ENCODE data around the gene WFDC10B. TPM values are rescaled to one million over a fixed set of nuclear protein-coding genes. Genes with fewer than 3 reads are reported as not detected.
"Not testable (repeated sequence)": the region's sequence is repeated elsewhere in the genome, so short reads cannot be mapped to it uniquely, and the experiment has no call there.

WFDC10B gene
- total and polyA plus RNA-seq, 12 donors, result not detected

DNA sequence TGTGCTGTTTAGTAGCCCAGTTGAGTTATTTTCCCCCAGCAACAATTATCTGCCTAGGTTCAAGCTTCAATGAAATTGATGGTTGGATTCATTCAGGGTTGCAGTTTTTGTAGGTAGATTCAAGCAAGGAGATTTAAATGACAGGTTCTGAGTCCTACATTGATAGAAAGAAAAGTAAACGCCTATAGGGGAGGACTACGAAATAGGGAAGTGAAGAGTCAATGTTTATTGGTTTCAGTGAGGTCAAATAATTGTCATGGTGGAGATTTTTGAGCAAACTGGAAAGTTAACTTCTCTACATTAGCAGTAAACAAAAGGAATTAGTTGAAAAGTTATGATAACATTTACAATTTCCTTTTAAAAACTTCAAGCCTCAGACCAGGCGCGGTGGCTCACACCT lies 3.7 kb downstream of the WFDC10B start:
- H3K27me3 ChIP-seq, result no peaks in the 10 kb centered on the region
- H3K27ac ChIP-seq, result no peak overlapping the region
- H3K36me3 ChIP-seq, result no peaks in the 10 kb centered on the region
- H3K9me3 ChIP-seq, result peaks cover 0 to 4% (median 0%) of the 10 kb centered on the region in 11 donors
- ATAC-seq (no peak), DNase-seq (no peak)
- H3K4me1 ChIP-seq, result no peaks in the 10 kb centered on the region
- intact Hi-C loops (cut with DNase I), result no loop called here
- H3K4me3 ChIP-seq, result no peak overlapping the region
- TF ChIP-seq, protein P1, sequence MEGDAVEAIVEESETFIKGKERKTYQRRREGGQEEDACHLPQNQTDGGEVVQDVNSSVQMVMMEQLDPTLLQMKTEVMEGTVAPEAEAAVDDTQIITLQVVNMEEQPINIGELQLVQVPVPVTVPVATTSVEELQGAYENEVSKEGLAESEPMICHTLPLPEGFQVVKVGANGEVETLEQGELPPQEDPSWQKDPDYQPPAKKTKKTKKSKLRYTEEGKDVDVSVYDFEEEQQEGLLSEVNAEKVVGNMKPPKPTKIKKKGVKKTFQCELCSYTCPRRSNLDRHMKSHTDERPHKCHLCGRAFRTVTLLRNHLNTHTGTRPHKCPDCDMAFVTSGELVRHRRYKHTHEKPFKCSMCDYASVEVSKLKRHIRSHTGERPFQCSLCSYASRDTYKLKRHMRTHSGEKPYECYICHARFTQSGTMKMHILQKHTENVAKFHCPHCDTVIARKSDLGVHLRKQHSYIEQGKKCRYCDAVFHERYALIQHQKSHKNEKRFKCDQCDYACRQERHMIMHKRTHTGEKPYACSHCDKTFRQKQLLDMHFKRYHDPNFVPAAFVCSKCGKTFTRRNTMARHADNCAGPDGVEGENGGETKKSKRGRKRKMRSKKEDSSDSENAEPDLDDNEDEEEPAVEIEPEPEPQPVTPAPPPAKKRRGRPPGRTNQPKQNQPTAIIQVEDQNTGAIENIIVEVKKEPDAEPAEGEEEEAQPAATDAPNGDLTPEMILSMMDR (IDR thresholded peaks at IDR 0.05), result no peak
- 66 to 83% methylated on average over 4 of the region's 4 CpGs for WGBS, 2 donors

DNA sequence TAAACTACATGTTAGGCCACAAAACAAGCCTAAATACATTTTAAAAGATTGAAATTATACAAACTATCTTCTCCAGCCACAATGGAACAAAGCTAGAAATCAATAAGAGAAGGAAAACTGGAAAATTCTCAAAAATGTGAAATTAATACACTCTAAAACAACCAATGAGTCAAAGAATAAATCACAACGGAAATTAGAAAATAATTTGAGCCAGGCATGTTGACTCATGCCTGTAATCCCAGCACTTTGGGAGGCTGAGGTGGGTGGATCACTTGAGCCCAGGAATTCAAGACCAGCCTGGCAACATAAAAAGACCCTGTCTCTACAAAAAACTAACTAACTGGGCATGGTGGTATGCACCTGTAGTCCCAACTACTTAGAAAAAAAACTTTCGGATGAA lies 9.3 kb downstream of the WFDC10B start:
- H3K27me3 ChIP-seq, result peaks cover 0 to 5% (median 0%) of the 10 kb centered on the region in 7 donors
- 92 to 98% methylated on average over 2 of the region's 2 CpGs for WGBS, 2 donors
- H3K9me3 ChIP-seq, result peaks cover 0 to 5% (median 0%) of the 10 kb centered on the region in 11 donors
- H3K36me3 ChIP-seq, result no peaks in the 10 kb centered on the region
- H3K4me3 ChIP-seq, result no peak overlapping the region
- no peaks in the 10 kb centered on the region for H3K4me1 ChIP-seq
- intact Hi-C loops (cut with DNase I), result loop anchor here in 1 of 10 donors (1.0 kb wide), 1 partner anchor 85 kb away; no protein-coding TSS in a partner anchor
- TF ChIP-seq, protein P1 (IDR thresholded peaks at IDR 0.05), result no peak
- no peak overlapping the region for H3K27ac ChIP-seq
- ATAC-seq (no peak), DNase-seq (no peak)

DNA sequence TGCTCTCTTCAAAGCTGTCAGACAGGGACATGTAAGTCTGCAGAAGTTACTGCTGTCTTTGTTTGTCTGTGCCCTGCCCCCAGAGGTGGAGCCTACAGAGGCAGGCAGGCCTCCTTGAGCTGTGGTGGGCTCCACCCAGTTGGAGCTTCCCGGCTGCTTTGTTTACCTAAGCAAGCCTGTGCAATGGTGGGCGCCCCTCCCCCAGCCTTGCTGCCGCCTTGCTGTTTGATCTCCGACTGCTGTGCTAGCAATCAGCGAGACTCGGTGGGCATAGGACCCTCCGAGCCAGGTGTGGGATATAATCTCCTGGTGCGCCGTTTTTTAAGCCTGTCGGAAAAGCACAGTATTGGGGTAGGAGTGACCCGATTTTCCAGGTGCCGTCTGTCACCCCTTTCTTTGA lies 11.5 kb downstream of the WFDC10B start:
- intact Hi-C loops (cut with DNase I), result not testable (repeated sequence)
- 87 to 95% methylated on average over 12 of the region's 12 CpGs for WGBS, 2 donors

DNA sequence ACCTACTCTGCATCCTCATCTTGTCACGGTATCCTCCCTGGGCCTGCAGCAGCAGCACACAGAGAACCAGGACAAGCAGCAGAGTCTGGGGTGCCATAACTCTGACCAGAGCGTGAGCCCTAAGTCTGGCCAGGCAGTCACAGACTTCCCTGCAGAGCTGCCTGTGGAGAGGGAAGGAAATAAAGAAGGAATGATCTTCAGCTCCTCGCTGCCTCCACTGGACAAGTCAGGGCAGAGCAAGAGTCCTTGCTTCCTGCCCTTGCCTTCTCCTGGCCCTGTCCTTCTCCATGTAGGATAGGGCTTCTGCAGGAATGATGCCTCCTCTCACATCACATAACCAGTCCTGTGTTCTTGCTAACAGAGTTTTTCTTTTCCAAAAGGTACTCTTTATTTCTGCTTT lies 18.9 kb downstream of the WFDC10B start:
- H3K9me3 ChIP-seq, result peaks cover 0 to 9% (median 0%) of the 10 kb centered on the region in 11 donors
- intact Hi-C loops (cut with DNase I), result no loop called here
- 59 to 62% methylated on average over 3 of the region's 3 CpGs for WGBS, 2 donors
- H3K4me3 ChIP-seq, result no peak overlapping the region
- no peak for DNase-seq
- TF ChIP-seq, protein P1 (IDR thresholded peaks at IDR 0.05), result no peak
- no peak for ATAC-seq
- no peaks in the 10 kb centered on the region for H3K36me3 ChIP-seq
- H3K27ac ChIP-seq, result no peak overlapping the region
- peaks cover 0 to 4% (median 0%) of the 10 kb centered on the region in 7 donors for H3K27me3 ChIP-seq
- H3K4me1 ChIP-seq, result no peaks in the 10 kb centered on the region

More for the DNA sequence above, 11.5 kb downstream of the WFDC10B start:
- H3K36me3 ChIP-seq, DNase-seq, H3K27ac ChIP-seq, ATAC-seq, H3K9me3 ChIP-seq, H3K27me3 ChIP-seq, H3K4me1 ChIP-seq, H3K4me3 ChIP-seq: not testable (repeated sequence)

DNA sequence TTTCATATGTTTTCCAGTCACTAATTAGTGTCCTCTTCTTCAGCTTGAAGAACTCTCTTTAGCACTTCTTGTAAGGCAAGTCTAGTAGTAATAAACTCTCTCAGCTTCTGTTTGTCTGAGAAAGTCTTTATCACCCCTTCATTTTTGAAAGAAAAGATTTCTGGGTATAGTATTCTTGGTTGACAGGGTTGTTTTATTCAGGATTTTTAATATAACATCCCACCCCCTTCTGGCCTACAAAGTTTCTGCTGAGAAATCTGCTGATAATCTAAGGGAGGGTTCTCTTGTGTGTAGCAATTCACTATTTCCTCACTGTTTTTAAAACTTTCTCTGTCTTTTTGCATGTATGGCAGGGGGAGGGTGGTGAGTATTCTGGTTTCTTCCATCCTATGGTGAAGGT lies 25.2 kb downstream of the WFDC10B start:
- no peak for DNase-seq

More for the DNA sequence above, 25.2 kb downstream of the WFDC10B start:
- no peak for ATAC-seq
- no peak overlapping the region for H3K27ac ChIP-seq
- intact Hi-C loops (cut with DNase I), result no loop called here
- peaks cover 0 to 55% (median 31%) of the 10 kb centered on the region in 11 donors for H3K9me3 ChIP-seq
- no peak overlapping the region for H3K4me3 ChIP-seq
- TF ChIP-seq, protein P1 (IDR thresholded peaks at IDR 0.05), result no peak
- H3K4me1 ChIP-seq, result no peaks in the 10 kb centered on the region
- H3K36me3 ChIP-seq, result no peaks in the 10 kb centered on the region
- peaks cover 0 to 4% (median 0%) of the 10 kb centered on the region in 7 donors for H3K27me3 ChIP-seq
